Measurements from ENCODE around the gene LUZP2.

- TF ChIP-seq EZH2 (IDR thresholded peaks at IDR 0.05; ENCODE audit: low read length, unreplicated experiment) = no peak
- no peak for TF ChIP-seq CTCF (conservative IDR thresholded peaks at IDR 0.05; ENCODE audit: low read depth, low read length)
- TF ChIP-seq EZH2phosphoT487 (IDR thresholded peaks at IDR 0.05; ENCODE audit: borderline replicate concordance, low read length) = no peak
These were observed 452.6 kb downstream of the LUZP2 start for GRCh38 chr11:24949406-24949805.

Measured in PC-3 (cell line).